Measurements from ENCODE around the gene JARID2.

JARID2 gene

GRCh38 chr6:15447546-15448267 lies 201.8 kb downstream of the JARID2 start:
- DNase-seq = no peak

- no peak for DNase-seq
These were observed 203.1 kb downstream of the JARID2 start for GRCh38 chr6:15449011-15449410.

GRCh38 chr6:15451738-15452137 lies 205.9 kb downstream of the JARID2 start:
- no peak for DNase-seq

GRCh38 chr6:15452182-15452941 lies 206.5 kb downstream of the JARID2 start:
- DNase-seq = no peak

- DNase-seq = no peak
These were observed 207.3 kb downstream of the JARID2 start for GRCh38 chr6:15453186-15453585.

GRCh38 chr6:15453622-15454021 lies 207.8 kb downstream of the JARID2 start:
- no peak for DNase-seq

- DNase-seq = no peak
These were observed 210.6 kb downstream of the JARID2 start for GRCh38 chr6:15456422-15456821.

GRCh38 chr6:15457121-15457650 lies 211.3 kb downstream of the JARID2 start:
- DNase-seq = no peak

GRCh38 chr6:15458021-15458459 lies 212.2 kb downstream of the JARID2 start:
- no peak for DNase-seq

- no peak for DNase-seq
These were observed 214.3 kb downstream of the JARID2 start for GRCh38 chr6:15460110-15460727.

GRCh38 chr6:15461127-15461944 lies 215.5 kb downstream of the JARID2 start:
- no peak for DNase-seq

- DNase-seq = no peak
These were observed 216.4 kb downstream of the JARID2 start for GRCh38 chr6:15462256-15462655.

GRCh38 chr6:15462717-15463525 lies 217.1 kb downstream of the JARID2 start:
- DNase-seq = peak; percentile 74

GRCh38 chr6:15464211-15464725 lies 218.4 kb downstream of the JARID2 start:
- DNase-seq = no peak

GRCh38 chr6:15465212-15465611 lies 219.3 kb downstream of the JARID2 start:
- no peak for DNase-seq

GRCh38 chr6:15470746-15471145 lies 224.9 kb downstream of the JARID2 start:
- DNase-seq = no peak

GRCh38 chr6:15472621-15473020 lies 226.8 kb downstream of the JARID2 start:
- no peak for DNase-seq

- no peak for DNase-seq
These were observed 227.3 kb downstream of the JARID2 start for GRCh38 chr6:15473174-15473573.

- DNase-seq = peak; percentile 77
These were observed 227.9 kb downstream of the JARID2 start for GRCh38 chr6:15473741-15474161.

- peak; percentile 68 for DNase-seq
These were observed 228.3 kb downstream of the JARID2 start for GRCh38 chr6:15474196-15474595.

GRCh38 chr6:15475261-15475660 lies 229.4 kb downstream of the JARID2 start:
- DNase-seq = no peak

- no peak for DNase-seq
These were observed 230.0 kb downstream of the JARID2 start for GRCh38 chr6:15475872-15476271.

Data from fibroblast of skin of right biceps (primary cell).